SU-DHL-6 (cell line): ENCODE measurements around the gene OXCT1.

Experiments
- H2AFZ ChIP-seq: fragments of 200-600 bp; sonication (generic); 2 replicates; pipeline ENCODE4 v1.6.1; 2014; ENCODE audit warnings: low read depth, mild to moderate bottlenecking, moderate library complexity, mixed read lengths, antibody characterized with exemption, low read length; ENCODE audit not compliant: severe bottlenecking
- H3F3A ChIP-seq: fragments of 200-600 bp; shearing (Covaris generic); 2 replicates; pipeline ENCODE4 v1.6.0; 2016; ENCODE audit warnings: antibody characterized with exemption, mild to moderate bottlenecking; ENCODE audit not compliant: insufficient read depth
- H3K27ac ChIP-seq: fragments of 200-600 bp; sonication (generic); 2 replicates; pipeline ENCODE4 v1.5.1; 2016; ENCODE audit warnings: low read depth, mild to moderate bottlenecking, low read length, moderate library complexity, mixed read lengths
- H3K27me3 ChIP-seq: fragments of 200-600 bp; sonication (generic), shearing (Covaris generic); 2 replicates; pipeline ENCODE4 v1.6.0; 2014; ENCODE audit warnings: mild to moderate bottlenecking, low read length
- H3K36me3 ChIP-seq: fragments of 200-600 bp; sonication (generic); 2 replicates; pipeline ENCODE4 v1.6.1; 2014; ENCODE audit warnings: mild to moderate bottlenecking, low read length, mixed read lengths
- H3K4me2 ChIP-seq: fragments of 300-600, 200-600 bp; shearing (Covaris generic), sonication (generic); 2 replicates; pipeline ENCODE4 v1.6.0; 2014; ENCODE audit warnings: low read length, low read depth, mild to moderate bottlenecking; ENCODE audit not compliant: poor library complexity, severe bottlenecking
- H3K4me3 ChIP-seq: fragments of 200-600 bp; sonication (generic); 2 replicates; pipeline ENCODE4 v1.5.1; 2014; ENCODE audit warnings: antibody characterized with exemption, low read length, mild to moderate bottlenecking, mixed read lengths; ENCODE audit not compliant: insufficient read depth, poor library complexity, severe bottlenecking
- H3K79me2 ChIP-seq: fragments of 200-600 bp; sonication (generic); 2 replicates; pipeline ENCODE4 v1.6.1; 2014; ENCODE audit warnings: mild to moderate bottlenecking, low read length, moderate library complexity; ENCODE audit not compliant: insufficient read depth
- H3K9ac ChIP-seq: fragments of 200-600 bp; sonication (generic); 2 replicates; pipeline ENCODE4 v1.7.0; 2014; ENCODE audit warnings: mild to moderate bottlenecking, low read length
- H3K9me2 ChIP-seq: fragments of 200-600 bp; sonication (generic); replicated peaks from 2 replicates; pipeline ENCODE4 v1.6.1; 2014; ENCODE audit warnings: low read length; ENCODE audit not compliant: insufficient read depth
- H3K9me3 ChIP-seq: fragments of 200-600 bp; sonication (generic); 2 replicates; pipeline ENCODE4 v1.6.1; 2014; ENCODE audit warnings: low read length, mixed read lengths; ENCODE audit not compliant: insufficient read depth
- H4K20me1 ChIP-seq: fragments of 200-600 bp; sonication (generic); 2 replicates; pipeline ENCODE4 v1.6.1; 2014; ENCODE audit warnings: low read depth, mild to moderate bottlenecking, antibody characterized with exemption, low read length, moderate library complexity, mixed read lengths
- CTCF ChIP-seq: fragments of 200-600 bp; sonication (generic); IDR thresholded peaks from one replicate; pipeline ENCODE4 v1.5.1; 2017; ENCODE audit warnings: antibody characterized with exemption, mild to moderate bottlenecking, low read length, moderate library complexity; ENCODE audit not compliant: insufficient read depth, poor library complexity, severe bottlenecking
- EZH2phosphoT487 ChIP-seq: fragments of 200-600 bp; sonication (generic), shearing (Covaris generic); conservative IDR thresholded peaks from 2 replicates; pipeline ENCODE4 v1.6.1; 2018; ENCODE audit warnings: mild to moderate bottlenecking, antibody characterized with exemption, low read length, moderate library complexity, mixed read lengths

The OXCT1 gene

GRCh38 chr5:41878173-41878572 is 7.9 kb upstream of the OXCT1 start:
- Histone ChIP-seq H2AFZ (no peak overlapping the region), H3K79me2 (no peaks in the 10 kb centered on the region), H4K20me1 (no peaks in the 10 kb centered on the region), H3K4me3 (no peak overlapping the region), H3F3A (no peaks in the 10 kb centered on the region), H3K9me2 (no peaks in the 10 kb centered on the region), H3K27ac (no peak overlapping the region), H3K9me3 (no peaks in the 10 kb centered on the region), H3K27me3 (no peaks in the 10 kb centered on the region), H3K9ac (no peak overlapping the region), H3K36me3 (no peaks in the 10 kb centered on the region), H3K4me2 (no peak overlapping the region)
- TF ChIP-seq CTCF = no peak
- no peak for TF ChIP-seq EZH2phosphoT487

DNA sequence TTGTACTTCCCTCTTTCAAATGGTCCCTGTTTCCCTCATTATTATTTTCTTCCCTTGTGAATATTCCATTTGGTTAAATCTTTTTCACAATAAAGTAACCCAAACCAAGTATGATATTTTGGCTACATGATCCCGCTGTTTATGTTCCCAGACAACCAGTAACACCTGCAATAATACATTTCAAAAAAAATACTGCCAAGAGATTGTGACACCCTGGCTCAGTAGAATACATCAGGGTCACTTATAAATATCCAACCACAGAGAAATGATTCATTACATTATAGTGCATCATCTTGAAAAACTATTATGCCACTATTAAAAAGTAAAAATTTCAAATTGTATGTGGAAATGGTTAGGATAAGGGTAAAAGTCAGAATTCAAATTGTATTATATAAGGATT is 7.2 kb upstream of the OXCT1 start:
- Histone ChIP-seq H3K79me2 (no peaks in the 10 kb centered on the region), H3K4me2 (no peak overlapping the region), H3K27me3 (no peaks in the 10 kb centered on the region)

GRCh38 chr5:41876678-41877077 is 6.5 kb upstream of the OXCT1 start:
- Histone ChIP-seq H4K20me1 (no peaks in the 10 kb centered on the region), H3F3A (no peaks in the 10 kb centered on the region), H2AFZ (no peak overlapping the region), H3K27ac (no peak overlapping the region), H3K27me3 (no peaks in the 10 kb centered on the region), H3K9ac (no peak overlapping the region), H3K79me2 (no peaks in the 10 kb centered on the region), H3K36me3 (no peaks in the 10 kb centered on the region), H3K4me3 (no peak overlapping the region), H3K9me2 (no peaks in the 10 kb centered on the region), H3K9me3 (no peaks in the 10 kb centered on the region), H3K4me2 (no peak overlapping the region)
- no peak for TF ChIP-seq EZH2phosphoT487
- no peak for TF ChIP-seq CTCF

More for the DNA sequence above, 7.2 kb upstream of the OXCT1 start:
- no peak overlapping the region for H3K4me3 ChIP-seq
- no peaks in the 10 kb centered on the region for H3K9me2 ChIP-seq
- no peaks in the 10 kb centered on the region for H4K20me1 ChIP-seq
- no peak for TF ChIP-seq CTCF
- TF ChIP-seq EZH2phosphoT487 = no peak
- H3K9ac ChIP-seq = no peak overlapping the region
- H3F3A ChIP-seq = no peaks in the 10 kb centered on the region
- H3K9me3 ChIP-seq = no peaks in the 10 kb centered on the region
- no peaks in the 10 kb centered on the region for H3K36me3 ChIP-seq
- no peak overlapping the region for H2AFZ ChIP-seq
- no peak overlapping the region for H3K27ac ChIP-seq
